HuH-7 (cell line): ENCODE measurements around the gene NDUFB7.
"Not testable (repeated sequence)": the region's sequence is repeated elsewhere in the genome, so short reads cannot be mapped to it uniquely, and the experiment has no call there.

ENCODE experiments used
- DNase-seq: peaks from one replicate; pipeline ENCODE4 v3.0.0; 2011; ENCODE audit warnings: low spot score

NDUFB7 gene

DNA sequence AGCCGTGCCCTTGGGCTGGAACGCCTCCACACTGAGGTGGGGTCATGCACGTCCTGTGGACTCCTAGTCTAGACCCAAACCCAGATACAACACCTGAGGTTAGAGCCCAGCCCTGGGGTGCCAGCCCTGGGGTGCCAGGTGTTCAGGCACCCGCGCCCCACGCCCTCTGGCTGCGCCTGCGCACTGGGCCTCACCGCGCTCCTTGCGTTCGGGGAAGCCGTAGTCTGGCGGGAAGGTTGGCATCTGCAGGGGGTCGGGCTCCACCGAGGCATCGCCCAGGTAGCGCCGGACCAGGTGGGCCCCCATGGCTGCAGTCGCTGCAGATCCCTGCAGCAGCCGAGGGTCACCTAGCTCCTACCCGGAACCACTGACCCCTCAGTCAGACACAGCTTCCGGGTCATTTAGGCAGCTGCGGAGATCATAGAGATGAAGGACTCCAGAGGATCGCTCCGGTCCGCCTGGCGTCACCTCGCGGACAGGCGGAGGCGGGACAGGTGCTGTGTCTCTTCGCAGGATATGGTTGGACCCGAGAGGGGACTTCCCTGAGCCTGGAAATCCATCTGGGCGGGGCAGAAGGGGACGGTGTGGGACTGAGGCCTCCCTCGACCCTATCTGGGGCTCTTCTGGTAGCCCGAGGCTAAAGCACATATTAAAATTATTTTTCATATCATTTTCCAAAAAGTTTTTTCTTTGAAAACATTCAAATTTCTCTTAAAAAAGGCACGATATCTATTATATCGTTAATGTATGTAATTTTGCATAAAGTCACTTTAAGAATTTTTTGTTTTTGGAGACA lies at the start of gene NDUFB7:
TSS of gene NDUFB7 (minus strand) at position 372 of the 796 bp plus-strand sequence. CDS start at position 306, 66 bp downstream.
- peak; percentile 88 for DNase-seq

DNA sequence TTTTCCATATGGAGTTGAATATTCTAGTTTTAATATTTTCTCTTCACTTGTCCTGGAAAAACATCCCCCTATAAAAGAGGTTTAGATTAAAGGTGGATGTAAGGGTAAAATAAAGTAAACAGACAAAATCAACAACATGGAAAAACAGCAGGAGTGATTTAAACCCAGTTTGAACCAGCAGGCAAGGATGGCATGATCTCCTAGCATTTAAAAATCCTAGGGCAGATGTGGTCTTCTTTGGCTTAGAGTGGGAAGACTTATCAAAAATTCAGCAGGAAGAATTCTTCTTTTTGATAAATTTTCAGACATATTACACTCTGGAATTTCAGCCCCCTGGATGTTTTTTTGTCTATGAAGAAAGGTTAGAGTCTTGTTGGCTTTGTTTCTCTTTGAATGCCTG lies 47.5 kb upstream of the NDUFB7 start:
- no peak for DNase-seq

DNA sequence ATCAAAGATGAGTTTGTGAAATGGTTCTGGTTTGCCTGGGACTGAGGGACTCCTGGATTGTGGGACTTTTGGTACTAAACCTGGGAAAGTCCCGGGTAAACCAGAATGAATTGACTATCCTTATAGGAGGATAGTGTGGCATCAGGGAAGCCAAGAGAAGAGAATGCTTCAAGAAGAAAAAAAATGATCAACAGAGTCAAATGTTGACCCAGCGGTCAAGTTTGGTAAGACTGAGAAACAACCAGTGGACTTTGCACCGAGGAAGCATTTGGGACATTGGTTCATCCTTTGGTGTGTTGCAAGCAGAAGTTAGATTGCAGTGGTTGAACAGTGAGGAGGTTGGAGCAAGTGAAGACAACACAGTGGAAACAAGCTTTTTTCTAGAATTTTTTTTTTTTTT lies 44.5 kb upstream of the NDUFB7 start:
- DNase-seq, result peak; percentile 32

DNA sequence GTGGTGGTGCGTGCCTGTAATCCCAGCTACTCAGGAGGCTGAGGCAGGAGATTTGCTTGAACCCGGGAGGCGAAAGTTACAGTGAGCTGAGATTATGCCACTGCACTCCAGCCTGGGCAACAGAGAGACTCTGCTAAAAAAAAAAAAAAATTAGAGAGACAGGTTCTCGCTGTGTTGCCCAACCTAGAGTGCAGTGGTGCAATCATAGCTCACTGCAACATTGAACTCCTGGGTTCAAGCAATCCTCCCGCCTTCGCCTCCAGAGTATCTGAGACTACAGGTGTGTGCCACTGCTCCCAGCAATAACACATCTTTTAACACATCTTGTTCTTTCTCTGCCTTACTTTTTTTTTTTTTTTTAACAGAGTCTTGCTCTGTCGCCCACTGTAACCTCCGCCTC lies 43.8 kb upstream of the NDUFB7 start:
- DNase-seq, result no peak

DNA sequence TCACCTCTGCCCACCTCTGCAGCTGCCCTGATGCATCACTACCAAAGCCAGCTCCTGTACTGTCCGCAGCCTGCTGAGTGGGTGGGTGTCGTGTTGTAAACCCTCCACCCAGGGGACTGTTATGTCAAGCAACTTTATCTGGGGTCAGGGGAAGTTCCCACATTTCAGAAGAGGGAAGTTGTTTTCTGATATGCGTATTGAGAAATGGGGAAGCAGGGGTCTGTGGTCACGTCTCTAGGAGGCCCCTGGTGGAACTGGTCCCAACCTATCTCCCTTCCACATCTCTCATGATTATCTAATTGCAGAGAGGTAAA lies 42.2 kb upstream of the NDUFB7 start:
- DNase-seq, result no peak

DNA sequence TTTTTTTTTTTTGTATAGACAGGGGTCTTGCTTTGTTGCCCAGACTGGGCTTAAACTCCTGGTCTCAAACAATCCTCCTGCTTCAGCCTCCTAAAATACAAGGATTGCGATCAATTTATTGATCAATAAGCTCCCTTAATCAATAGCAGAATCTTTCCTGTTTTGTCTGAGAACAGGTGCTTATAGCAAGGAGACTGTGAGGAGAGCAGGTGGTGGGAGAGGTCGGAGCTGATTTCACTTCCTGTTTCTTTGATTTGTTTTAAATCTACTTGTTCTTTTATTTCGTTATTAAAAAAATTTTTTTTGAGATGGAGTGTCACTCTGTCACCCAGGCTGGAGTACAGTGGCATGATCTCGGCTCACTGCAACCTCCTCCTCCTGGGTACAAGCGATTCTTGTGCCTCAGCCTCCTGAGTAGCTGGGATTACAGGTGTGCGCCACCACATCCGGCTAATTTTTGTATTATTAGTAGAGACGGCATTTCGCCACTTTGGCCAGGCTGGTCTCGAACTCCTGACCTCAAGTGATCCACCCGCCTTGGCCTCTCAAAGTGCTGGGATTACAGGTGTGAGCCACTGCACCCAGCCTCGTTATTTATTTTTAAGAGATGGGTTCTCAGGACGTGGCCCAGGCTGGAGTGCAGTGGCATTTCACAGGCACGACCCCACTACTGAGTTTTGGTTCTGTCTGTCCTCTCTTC lies 41.7 kb upstream of the NDUFB7 start:
- DNase-seq, result not testable (repeated sequence)

DNA sequence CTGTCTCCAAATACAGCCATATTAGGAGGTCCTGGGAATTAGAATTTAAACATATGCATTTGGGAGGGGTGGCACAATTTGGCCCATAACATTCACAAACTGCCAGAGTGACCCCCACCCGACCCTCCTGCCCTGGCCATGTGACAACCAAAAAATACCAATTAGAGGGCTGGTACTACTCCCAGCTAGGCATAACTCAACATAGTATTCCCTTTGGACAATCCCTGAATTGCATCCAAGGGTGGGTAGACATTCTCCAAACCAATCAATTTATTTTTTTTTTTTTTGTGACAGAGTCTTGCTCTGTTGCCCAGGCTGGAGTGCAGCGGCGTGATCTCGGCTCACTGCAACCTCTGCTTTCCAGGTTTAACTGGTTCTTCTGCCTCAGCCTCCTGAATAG lies 40.8 kb upstream of the NDUFB7 start:
- no peak for DNase-seq

DNA sequence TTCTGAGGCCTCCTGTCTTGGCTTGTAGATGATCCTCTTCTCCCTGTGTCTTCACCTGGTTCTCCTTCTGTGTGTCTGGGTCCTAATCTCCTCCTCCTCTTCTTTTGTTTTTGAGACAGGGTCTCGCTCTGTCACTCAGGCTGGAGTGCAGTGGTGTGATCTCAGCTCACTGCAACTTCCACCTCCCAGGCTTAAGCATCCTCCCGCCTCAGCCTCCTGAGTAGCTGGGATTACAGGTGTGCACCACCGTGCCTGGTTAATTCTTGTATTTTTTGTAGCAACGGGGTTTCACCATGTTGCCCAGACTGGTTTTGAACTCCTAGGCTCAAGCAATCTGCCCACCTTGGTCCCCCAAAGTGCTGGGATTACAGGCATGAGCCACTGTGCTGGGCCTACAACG lies 40.4 kb upstream of the NDUFB7 start:
- not testable (repeated sequence) for DNase-seq

DNA sequence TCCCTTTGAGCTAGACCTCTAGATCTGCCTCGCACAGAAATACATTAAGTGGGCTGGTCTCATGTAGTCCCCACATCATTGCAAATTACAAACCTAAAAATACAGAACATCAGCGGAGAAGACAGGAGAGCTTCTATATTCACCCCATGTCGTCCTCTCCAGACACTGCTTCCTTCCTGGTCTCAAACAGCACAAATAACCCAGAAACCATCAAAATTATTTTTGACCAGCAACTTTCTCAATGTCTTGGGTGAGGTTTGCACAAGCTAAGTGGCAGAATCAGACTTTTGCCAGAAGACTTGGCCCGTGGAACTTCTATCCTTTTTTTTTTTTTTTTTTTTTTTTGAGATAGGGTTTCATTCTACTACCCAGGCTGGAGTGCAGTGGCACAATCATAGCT lies 39.2 kb upstream of the NDUFB7 start:
- no peak for DNase-seq

DNA sequence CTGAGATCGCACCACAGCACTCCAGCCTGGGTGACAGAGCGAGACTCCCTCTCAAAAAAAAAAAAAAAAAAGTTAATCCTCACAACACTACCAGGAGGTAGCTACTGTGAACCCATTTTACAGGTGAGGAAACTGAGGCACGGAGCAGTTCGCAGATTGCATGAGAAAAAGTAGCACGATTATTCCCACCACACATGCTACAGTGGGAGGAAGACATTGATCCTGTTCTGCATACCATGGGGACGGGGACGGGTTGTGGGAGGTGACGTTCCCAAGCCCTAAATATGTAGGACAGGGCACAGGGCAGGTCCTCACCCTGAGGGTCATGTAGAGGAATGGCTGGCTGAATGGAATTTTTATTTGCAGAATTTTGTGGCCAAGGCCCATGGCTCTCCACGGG lies 34.8 kb upstream of the NDUFB7 start:
- DNase-seq, result no peak

DNA sequence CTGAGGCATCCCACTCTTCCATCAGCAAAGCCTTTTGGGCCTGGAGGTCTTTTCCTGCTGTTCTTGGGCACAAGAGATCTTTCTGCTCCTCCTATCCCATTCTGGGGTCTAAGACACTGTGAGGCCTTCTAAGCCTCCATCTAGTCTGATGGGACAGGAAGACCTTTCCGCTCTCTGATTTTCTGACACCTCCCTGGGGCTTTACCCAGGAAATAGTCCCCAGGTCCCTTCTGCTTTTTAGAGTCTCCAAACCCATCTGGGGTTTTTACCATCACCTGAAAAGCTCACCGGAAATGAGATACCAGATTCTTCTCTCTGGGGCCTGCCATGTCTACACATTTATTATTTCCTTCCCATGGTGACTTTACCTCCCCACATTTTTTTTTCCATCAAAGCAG lies 32.1 kb upstream of the NDUFB7 start:
- DNase-seq, result no peak

DNA sequence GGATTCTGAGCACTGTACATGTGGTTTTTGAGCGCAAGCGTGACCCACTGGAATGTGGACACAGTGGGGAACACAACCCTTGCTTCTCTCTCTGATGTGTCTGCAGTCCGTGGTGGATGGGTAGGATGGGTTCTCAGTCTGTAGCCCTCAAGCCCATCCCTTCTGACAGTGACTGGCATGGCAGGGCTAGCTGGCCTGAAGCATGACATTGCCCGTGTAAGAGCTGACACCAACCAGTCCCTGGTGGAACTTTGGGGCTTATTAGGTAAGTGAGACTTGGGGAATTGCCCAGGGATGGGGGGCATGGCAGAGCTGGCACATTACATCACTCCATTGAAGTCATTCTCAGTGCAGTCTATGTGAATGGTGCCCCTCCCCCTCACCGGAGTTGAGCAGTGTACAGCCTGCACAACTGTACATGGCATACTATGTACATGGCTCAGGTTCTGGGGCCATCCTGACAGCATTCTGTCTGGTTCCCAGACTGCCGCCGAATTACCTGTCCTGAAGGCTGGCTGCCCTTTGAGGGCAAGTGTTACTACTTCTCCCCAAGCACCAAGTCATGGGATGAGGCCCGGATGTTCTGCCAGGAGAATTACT lies 27.8 kb upstream of the NDUFB7 start:
- DNase-seq, result no peak

DNA sequence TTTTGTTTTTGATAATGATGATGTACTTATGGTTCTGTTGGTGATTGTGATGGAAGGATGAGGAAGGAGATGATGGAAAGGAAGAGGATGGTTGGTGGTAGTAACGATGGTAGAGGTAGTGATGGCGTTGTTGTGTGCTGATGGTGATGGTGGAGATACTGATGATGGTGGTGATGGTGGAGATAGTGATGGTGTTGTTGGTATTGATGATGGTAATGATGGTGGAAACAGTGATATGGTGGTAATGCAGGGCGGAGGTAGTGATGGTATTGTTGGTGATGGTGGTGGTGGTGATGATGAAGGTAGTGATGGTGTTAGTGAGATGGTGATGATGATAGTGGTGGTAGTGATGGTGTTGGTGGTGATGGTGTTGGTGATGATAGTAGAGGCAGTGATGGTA lies 23.7 kb upstream of the NDUFB7 start:
- DNase-seq, result no peak

DNA sequence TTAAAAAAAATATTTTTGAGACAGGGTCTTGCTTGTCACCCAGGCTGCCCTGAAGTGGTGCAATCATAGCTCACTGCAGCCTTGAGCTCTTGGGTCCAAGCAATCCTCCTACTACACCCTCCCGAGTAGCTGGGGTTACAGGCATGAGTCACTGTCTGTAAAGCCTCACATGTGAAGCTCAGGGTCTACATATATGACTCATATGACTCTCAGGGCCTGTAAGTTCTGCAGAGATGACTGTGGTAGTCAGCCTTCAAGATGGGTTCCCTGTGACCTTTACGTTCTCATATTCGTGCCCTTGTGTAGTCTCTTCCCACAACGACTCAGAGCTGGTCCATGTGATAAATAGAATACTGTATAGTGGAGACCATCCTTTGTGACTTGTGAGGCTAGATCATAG lies 17.6 kb upstream of the NDUFB7 start:
- DNase-seq, result not testable (repeated sequence)

DNA sequence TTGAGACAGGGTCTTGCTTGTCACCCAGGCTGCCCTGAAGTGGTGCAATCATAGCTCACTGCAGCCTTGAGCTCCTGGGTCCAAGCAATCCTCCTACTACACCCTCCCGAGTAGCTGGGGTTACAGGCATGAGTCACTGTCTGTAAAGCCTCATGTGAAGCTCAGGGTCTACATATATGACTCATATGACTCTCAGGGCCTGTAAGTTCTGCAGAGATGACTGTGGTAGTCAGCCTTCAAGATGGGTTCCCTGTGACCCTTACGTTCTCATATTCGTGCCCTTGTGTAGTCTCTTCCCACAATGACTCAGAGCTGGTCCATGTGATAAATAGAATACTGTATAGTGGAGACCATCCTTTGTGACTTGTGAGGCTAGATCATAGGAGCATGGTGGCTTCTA lies 13.3 kb upstream of the NDUFB7 start:
- DNase-seq, result not testable (repeated sequence)

DNA sequence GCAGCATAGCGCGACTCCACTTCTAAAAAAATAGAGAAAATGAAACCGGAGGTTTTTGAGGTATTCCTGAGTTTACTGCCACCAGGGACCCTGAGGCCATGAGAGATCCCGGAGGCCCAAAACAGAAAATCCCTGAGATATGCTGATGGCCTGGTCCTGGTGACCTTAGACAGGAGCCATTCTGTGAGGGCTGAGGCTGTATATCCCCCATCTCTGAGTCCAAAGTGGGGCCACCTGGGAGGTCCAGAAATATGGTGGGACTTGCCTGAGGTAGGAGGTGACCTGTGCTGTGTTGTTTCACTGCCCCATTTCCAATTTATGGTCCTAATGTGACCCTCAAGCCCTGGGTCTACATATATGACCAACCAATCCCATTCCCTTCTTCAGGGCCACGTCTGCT lies 12.5 kb upstream of the NDUFB7 start:
- not testable (repeated sequence) for DNase-seq

DNA sequence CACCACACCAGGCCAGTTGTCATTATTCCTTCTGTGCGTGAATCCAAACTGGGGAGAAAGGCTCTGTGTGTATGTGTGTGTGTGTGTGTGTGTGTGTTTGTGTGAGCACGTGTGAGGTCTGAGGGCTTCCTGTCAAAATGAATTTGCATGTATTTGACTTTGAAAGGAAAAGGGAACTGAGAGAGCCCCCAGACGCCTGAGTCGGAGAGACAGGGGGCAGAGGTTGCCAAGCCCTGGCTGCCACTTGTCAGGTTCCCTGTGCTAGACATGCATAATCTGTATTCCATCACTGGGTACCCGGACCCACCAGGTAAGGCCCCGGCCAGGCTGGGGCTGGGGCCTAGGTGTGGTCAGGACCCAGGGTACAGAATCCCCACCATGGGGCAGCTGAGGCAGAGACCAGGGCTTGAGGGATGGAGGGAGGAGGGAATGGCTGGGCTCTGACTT lies 11.1 kb upstream of the NDUFB7 start, which contains the start of gene CLEC17A:
TSS of gene CLEC17A (plus strand) at position 191 of the 447 bp plus-strand sequence. CDS start at position 268, 77 bp downstream.
- DNase-seq, result no peak

DNA sequence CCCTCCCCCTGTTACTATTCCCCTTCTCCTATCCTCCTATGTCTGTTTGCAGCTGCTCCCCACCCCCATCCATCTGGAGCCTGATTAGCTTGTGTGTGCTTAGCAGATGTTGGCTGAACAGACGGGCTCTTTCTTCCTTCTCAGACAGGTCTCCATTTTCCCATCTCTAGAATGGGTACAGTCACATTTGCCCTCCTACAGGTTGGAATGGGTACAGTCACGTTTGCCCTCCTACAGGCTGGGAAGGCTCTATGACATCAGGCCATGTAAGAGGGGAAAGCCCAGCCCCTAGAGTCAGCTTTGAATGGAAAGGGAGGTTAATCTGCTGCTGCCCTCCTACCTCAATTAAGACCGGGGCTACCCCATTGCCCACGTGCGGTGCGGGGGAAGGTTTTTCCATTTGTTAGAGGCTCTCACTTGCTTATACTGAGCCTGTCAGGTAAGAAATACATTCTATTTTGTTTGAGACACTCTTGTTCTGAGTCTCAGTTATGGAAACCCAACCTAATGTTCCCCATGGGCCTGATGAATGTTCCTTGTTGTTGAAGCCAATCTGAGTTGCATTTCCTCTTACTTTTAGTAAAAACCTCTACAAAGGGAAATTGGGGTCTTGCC lies 8.9 kb upstream of the NDUFB7 start:
- no peak for DNase-seq

DNA sequence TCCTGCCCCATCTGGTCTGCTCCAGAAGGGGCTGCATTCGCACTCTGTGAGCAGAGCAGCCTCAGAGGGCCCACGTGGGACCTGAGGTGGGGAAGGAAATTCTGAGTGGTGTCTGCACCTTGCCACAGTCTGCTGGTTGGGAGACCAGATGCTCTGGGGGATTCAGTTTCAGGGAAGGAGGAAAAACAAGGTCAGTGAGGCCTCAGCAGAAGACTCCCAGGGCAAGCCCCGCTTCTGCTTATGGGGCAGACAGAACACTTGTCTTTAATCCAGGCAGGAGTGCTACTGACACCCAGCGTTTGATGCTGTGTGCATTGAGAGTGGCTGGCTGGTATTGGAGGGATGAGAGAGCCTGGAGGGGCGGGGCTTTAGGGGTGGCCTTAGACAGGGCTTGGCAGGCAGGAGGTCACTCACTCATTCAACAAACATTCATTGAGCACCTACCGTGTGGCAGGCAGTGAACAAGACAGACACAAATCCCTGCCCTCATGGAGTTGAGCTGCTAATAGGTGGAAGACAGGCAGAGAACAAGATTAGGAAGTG lies 6.1 kb upstream of the NDUFB7 start:
- DNase-seq, result no peak

DNA sequence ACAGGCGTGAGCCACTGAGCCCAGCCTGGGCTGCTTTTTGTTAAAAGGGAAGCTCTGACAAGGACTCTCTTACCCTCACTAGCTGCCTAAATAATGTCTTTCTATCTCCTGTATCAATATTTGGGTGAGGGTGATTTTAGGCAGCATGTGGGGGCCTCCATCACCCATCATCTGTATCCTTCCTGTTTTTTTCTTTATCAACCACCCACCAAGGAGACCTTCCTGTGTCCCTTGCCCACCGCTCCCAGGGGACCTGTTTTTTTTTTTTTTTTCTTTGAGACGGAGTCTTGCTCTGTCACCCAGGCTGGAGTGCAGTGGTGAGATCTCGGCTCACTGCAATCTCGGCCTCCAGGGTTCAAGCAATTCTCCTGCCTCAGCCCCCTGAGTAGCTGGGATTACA lies 5.4 kb upstream of the NDUFB7 start:
- DNase-seq, result no peak

DNA sequence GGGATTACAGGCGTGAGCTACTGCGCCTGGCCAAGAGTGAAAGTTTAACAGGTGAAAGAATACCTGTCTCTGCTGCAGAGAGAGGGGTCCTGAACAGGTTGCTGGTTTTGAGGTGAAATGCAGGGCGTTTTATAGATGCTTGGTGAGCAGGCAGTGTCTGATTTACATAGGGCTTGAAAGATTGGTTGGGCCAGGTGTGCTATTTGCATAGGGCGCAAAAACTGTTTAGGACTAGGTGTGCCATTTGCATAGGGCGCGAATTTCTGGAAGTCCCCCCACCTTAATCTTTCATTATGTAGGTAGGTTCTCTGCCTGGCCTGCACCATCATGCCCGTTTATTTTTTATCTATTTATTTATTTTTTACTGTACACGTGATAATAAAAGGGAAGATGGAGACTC lies 4.5 kb upstream of the NDUFB7 start:
- no peak for DNase-seq

DNA sequence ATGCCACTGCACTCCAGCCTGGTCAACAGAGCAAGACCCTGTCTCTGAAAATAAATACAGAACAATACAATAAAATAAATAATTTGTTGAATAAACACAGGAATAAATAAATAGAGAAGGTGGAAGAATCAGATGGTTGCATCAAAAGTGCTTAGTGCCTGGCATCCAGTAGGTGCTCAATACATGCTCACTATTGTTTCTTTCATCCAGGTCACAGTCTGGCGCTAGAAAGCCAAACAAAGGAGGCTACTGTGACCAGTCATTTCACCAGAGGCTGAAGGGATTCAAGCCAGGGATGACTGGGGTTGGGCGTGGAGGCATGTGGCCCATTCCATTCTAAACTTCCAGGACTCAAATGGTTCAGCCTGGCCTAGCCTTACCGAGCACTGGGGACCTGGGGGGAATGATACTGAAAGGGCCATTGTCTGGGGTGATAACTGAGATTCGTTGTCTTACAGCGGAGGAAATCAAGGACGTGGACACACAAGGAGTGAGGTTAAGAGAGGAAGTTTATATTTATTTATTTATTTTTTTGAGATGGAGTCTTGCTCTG lies 3.6 kb upstream of the NDUFB7 start:
- no peak for DNase-seq
